Esophagus muscularis mucosa (tissue), 3 donors: ENCODE measurements around the gene SH3BGR.
"Not testable (repeated sequence)": the region's sequence is repeated elsewhere in the genome, so short reads cannot be mapped to it uniquely, and the experiment has no call there.

Experiments
- POLR2A ChIP-seq: fragments of 450-650 bp; IDR thresholded peaks from one replicate; pipeline ENCODE4 v1.6.1; 2017; ENCODE audit warnings: antibody characterized with exemption, moderate library complexity, mild to moderate bottlenecking, low read depth
- POLR2AphosphoS5 ChIP-seq, 2 donors: sonication (generic); formaldehyde crosslinking; IDR thresholded peaks; one replicate each; pipeline ENCODE4 v1.6.1; 2017; ENCODE audit warnings: antibody characterized with exemption in 2 of 2
- TF ChIP-seq, protein P1 (sequence below), 3 experiments: fragments of 200-600 bp in 2 of 3; fragments of 450-650 bp in 1 of 3; sonication (generic) in 2 of 3; IDR thresholded peaks; one replicate each; pipeline ENCODE4 v1.5.1; 2017 to 2019; ENCODE audit warnings: antibody characterized with exemption in 3 of 3, mild to moderate bottlenecking in 2 of 3, moderate library complexity in 1 of 3

DNA sequence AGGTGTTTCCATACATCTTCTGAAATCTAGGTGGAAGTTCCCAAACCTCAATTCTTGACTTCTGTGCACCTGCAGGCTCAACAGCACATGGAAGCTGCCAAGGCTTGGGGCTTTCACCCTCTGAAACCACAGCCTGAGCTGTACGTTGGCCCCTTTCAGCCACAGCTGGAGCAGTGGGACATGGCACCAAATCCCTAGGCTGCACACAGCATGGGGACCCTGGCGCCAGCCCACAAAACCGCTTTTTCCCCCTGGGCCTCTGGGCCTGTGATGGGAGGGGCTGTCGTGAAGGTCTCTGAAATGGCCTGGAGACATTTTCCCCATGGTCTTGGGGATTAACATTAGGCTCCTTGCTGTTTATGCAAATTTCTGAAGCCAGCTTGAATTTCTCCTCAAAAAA, 88.6 kb downstream of the SH3BGR start:
- not testable (repeated sequence) for TF ChIP-seq POLR2A; POLR2AphosphoS5 (IDR thresholded peaks at IDR 0.05)
- TF ChIP-seq, protein P1, sequence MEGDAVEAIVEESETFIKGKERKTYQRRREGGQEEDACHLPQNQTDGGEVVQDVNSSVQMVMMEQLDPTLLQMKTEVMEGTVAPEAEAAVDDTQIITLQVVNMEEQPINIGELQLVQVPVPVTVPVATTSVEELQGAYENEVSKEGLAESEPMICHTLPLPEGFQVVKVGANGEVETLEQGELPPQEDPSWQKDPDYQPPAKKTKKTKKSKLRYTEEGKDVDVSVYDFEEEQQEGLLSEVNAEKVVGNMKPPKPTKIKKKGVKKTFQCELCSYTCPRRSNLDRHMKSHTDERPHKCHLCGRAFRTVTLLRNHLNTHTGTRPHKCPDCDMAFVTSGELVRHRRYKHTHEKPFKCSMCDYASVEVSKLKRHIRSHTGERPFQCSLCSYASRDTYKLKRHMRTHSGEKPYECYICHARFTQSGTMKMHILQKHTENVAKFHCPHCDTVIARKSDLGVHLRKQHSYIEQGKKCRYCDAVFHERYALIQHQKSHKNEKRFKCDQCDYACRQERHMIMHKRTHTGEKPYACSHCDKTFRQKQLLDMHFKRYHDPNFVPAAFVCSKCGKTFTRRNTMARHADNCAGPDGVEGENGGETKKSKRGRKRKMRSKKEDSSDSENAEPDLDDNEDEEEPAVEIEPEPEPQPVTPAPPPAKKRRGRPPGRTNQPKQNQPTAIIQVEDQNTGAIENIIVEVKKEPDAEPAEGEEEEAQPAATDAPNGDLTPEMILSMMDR (IDR thresholded peaks at IDR 0.05), result not testable (repeated sequence)
